Neural progenitor cell (in vitro differentiated cells): ENCODE data around the gene IL17D. TPM values are rescaled to one million over a fixed set of nuclear protein-coding genes. Genes with fewer than 3 reads are reported as not detected.
"Not testable (repeated sequence)": the region's sequence is repeated elsewhere in the genome, so short reads cannot be mapped to it uniquely, and the experiment has no call there.

Source experiments
- DNase-seq: peaks from one replicate; pipeline ENCODE4 v3.0.0-alpha.2; 2016; ENCODE audit warnings: low spot score
- H2AFZ ChIP-seq: fragments of 200-600 bp; sonication (generic); replicated peaks from 2 replicates; pipeline ENCODE4 v1.6.1; 2016; ENCODE audit warnings: antibody characterized with exemption
- H3F3A ChIP-seq: fragments of 200-600 bp; sonication (generic); 2 replicates; pipeline ENCODE4 v1.6.1; 2016; ENCODE audit warnings: antibody characterized with exemption, low read depth
- H3K27ac ChIP-seq: fragments of 200-600 bp; sonication (generic); 2 replicates; pipeline ENCODE4 v1.5.1; 2016; ENCODE audit warnings: mild to moderate bottlenecking
- H3K27me3 ChIP-seq: fragments of 200-600 bp; sonication (generic); 2 replicates; pipeline ENCODE4 v1.6.1; 2016; ENCODE audit warnings: mild to moderate bottlenecking, moderate library complexity
- H3K36me3 ChIP-seq: fragments of 200-600 bp; sonication (generic); 2 replicates; pipeline ENCODE4 v1.5.1; 2016
- H3K4me1 ChIP-seq: fragments of 200-600 bp; sonication (generic); 2 replicates; pipeline ENCODE4 v1.6.1; 2016; ENCODE audit warnings: mixed run types
- H3K4me2 ChIP-seq: fragments of 200-600 bp; sonication (generic); 2 replicates; pipeline ENCODE4 v1.6.1; 2016
- H3K4me3 ChIP-seq: fragments of 200-600 bp; sonication (generic); 2 replicates; pipeline ENCODE4 v1.5.1; 2016
- H3K79me2 ChIP-seq: fragments of 200-600 bp; sonication (generic); 2 replicates; pipeline ENCODE4 v1.6.1; 2016; ENCODE audit warnings: low read depth
- H3K9ac ChIP-seq: fragments of 200-600 bp; sonication (generic); 2 replicates; pipeline ENCODE4 v1.6.1; 2016
- H3K9me3 ChIP-seq: fragments of 200-600 bp; sonication (generic); 2 replicates; pipeline ENCODE4 v1.5.1; 2016; ENCODE audit warnings: low read depth
- H4K20me1 ChIP-seq: fragments of 200-600 bp; sonication (generic); 2 replicates; pipeline ENCODE4 v1.6.1; 2016; ENCODE audit warnings: low read depth
- H3K27ac Mint-ChIP-seq: 3 replicates; pipeline ENCODE4 v1.8.0; 2021; ENCODE audit warnings: mixed read lengths
- H3K27me3 Mint-ChIP-seq: 2 replicates; pipeline ENCODE4 v1.8.0; 2022; ENCODE audit warnings: low read depth, mild to moderate bottlenecking, inconsistent platforms, moderate library complexity, mixed read lengths; ENCODE audit not compliant: insufficient read depth
- H3K36me3 Mint-ChIP-seq: 3 replicates; pipeline ENCODE4 v1.8.0; 2021; ENCODE audit warnings: mixed read lengths
- H3K4me1 Mint-ChIP-seq: 3 replicates; pipeline ENCODE4 v1.8.0; 2021; ENCODE audit warnings: mixed read lengths
- H3K4me3 Mint-ChIP-seq: 3 replicates; pipeline ENCODE4 v1.8.0; 2021; ENCODE audit warnings: mild to moderate bottlenecking, moderate library complexity, mixed read lengths
- H3K9me3 Mint-ChIP-seq: 3 replicates; pipeline ENCODE4 v1.8.0; 2020; ENCODE audit warnings: mixed read lengths
- CTCF ChIP-seq: fragments of 200-600 bp; sonication (generic); IDR thresholded peaks from 2 replicates; pipeline ENCODE4 v1.5.1; 2017; ENCODE audit warnings: antibody characterized with exemption, mild to moderate bottlenecking
- EZH2 ChIP-seq: fragments of 200-600 bp; sonication (generic); IDR thresholded peaks from 2 replicates; pipeline ENCODE4 v1.6.1; 2017; ENCODE audit warnings: antibody characterized with exemption, mild to moderate bottlenecking, moderate library complexity
- EZH2phosphoT487 ChIP-seq: fragments of 200-600 bp; sonication (generic); IDR thresholded peaks from 2 replicates; pipeline ENCODE4 v1.6.1; 2017; ENCODE audit warnings: antibody characterized with exemption
- total RNA-seq: library from RNA; depleted of rRNA; stranded (reverse); fragments of >200 nt; gene quantifications from 2 replicates; pipeline ENCODE4 v1.2.3, GENCODE V29; 2015; ENCODE audit warnings: low replicate concordance

IL17D gene
- total RNA-seq, 1 donor from 2014 or later, result 1.4 TPM

GRCh38 chr13:20676213-20676612 lies 27.3 kb upstream of the IL17D start:
- no peak for DNase-seq
- Histone ChIP-seq H3K9me3 (no peaks in the 10 kb centered on the region), H4K20me1 (no peaks in the 10 kb centered on the region), H3F3A (peaks cover 3% of the 10 kb centered on the region), H3K27me3 (no peaks in the 10 kb centered on the region), H3K4me3 (no peak overlapping the region), H3K9ac (no peak overlapping the region), H3K79me2 (no peaks in the 10 kb centered on the region), H3K4me1 (peaks cover 24% of the 10 kb centered on the region), H3K36me3 (no peaks in the 10 kb centered on the region), H2AFZ (no peak overlapping the region), H3K4me2 (no peak overlapping the region), H3K27ac (no peak overlapping the region)
- H3K9me3 Mint-ChIP-seq, result no peaks in the 10 kb centered on the region
- no peak overlapping the region for H3K27ac Mint-ChIP-seq
- H3K27me3 Mint-ChIP-seq, result no peaks in the 10 kb centered on the region
- H3K4me1 Mint-ChIP-seq, result peaks cover 23% of the 10 kb centered on the region
- H3K36me3 Mint-ChIP-seq, result peaks cover 5% of the 10 kb centered on the region
- H3K4me3 Mint-ChIP-seq, result no peak overlapping the region
- TF ChIP-seq CTCF (no peak), EZH2phosphoT487 (no peak), EZH2 (no peak)

GRCh38 chr13:20678606-20679005 lies 24.9 kb upstream of the IL17D start:
- Histone ChIP-seq H3K4me3 (peak overlapping the region; percentile 14), H3K4me2 (peak overlapping the region; percentile 50), H3K4me1 (peaks cover 40% of the 10 kb centered on the region), H2AFZ (peak overlapping the region; percentile 86)
- not testable (repeated sequence) for H3K27me3 ChIP-seq, H3K27ac ChIP-seq, H3K79me2 ChIP-seq, H3K36me3 ChIP-seq, H3F3A ChIP-seq, H4K20me1 ChIP-seq, H3K9ac ChIP-seq, H3K36me3 Mint-ChIP-seq, H3K4me3 Mint-ChIP-seq, H3K27me3 Mint-ChIP-seq, H3K9me3 ChIP-seq, H3K9me3 Mint-ChIP-seq
- peaks cover 21% of the 10 kb centered on the region for H3K4me1 Mint-ChIP-seq
- peak; percentile 49 for DNase-seq
- H3K27ac Mint-ChIP-seq, result peak overlapping the region; percentile 50

GRCh38 chr13:20679879-20680278 lies 23.6 kb upstream of the IL17D start:
- H3K27me3 ChIP-seq, result no peaks in the 10 kb centered on the region
- Mint-ChIP-seq H3K4me3 (no peak overlapping the region), H3K9me3 (no peaks in the 10 kb centered on the region), H3K27me3 (no peaks in the 10 kb centered on the region), H3K36me3 (peaks cover 3% of the 10 kb centered on the region), H3K4me1 (peaks cover 22% of the 10 kb centered on the region), H3K27ac (no peak overlapping the region)
- peaks cover 7% of the 10 kb centered on the region for H3F3A ChIP-seq
- H3K4me2 ChIP-seq, result no peak overlapping the region
- DNase-seq, result no peak
- H2AFZ ChIP-seq, result no peak overlapping the region
- H3K79me2 ChIP-seq, result no peaks in the 10 kb centered on the region
- H4K20me1 ChIP-seq, result no peaks in the 10 kb centered on the region
- no peaks in the 10 kb centered on the region for H3K36me3 ChIP-seq
- H3K27ac ChIP-seq, result no peak overlapping the region
- H3K9ac ChIP-seq, result no peak overlapping the region
- no peak overlapping the region for H3K4me3 ChIP-seq
- H3K4me1 ChIP-seq, result peaks cover 43% of the 10 kb centered on the region
- TF ChIP-seq EZH2 (no peak), EZH2phosphoT487 (no peak), CTCF (no peak)
- H3K9me3 ChIP-seq, result no peaks in the 10 kb centered on the region

- no peak for DNase-seq
- Histone ChIP-seq H3F3A (peaks cover 12% of the 10 kb centered on the region), H3K79me2 (no peaks in the 10 kb centered on the region), H3K4me1 (peaks cover 48% of the 10 kb centered on the region), H3K4me2 (no peak overlapping the region), H3K36me3 (no peaks in the 10 kb centered on the region), H2AFZ (no peak overlapping the region), H3K9me3 (no peaks in the 10 kb centered on the region), H3K9ac (no peak overlapping the region), H4K20me1 (no peaks in the 10 kb centered on the region), H3K27ac (no peak overlapping the region), H3K27me3 (no peaks in the 10 kb centered on the region), H3K4me3 (no peak overlapping the region)
- peaks cover 3% of the 10 kb centered on the region for H3K36me3 Mint-ChIP-seq
- H3K4me3 Mint-ChIP-seq, result no peak overlapping the region
- H3K9me3 Mint-ChIP-seq, result no peaks in the 10 kb centered on the region
- H3K27me3 Mint-ChIP-seq, result no peaks in the 10 kb centered on the region
- H3K4me1 Mint-ChIP-seq, result peaks cover 22% of the 10 kb centered on the region
- TF ChIP-seq CTCF (no peak), EZH2 (no peak), EZH2phosphoT487 (no peak)
- no peak overlapping the region for H3K27ac Mint-ChIP-seq
These were observed 23.0 kb upstream of the IL17D start for GRCh38 chr13:20680416-20681080.

- not testable (repeated sequence) for H3K27ac Mint-ChIP-seq, H3K36me3 Mint-ChIP-seq, H3K27me3 Mint-ChIP-seq, H3K4me3 ChIP-seq, H2AFZ ChIP-seq, H3K9me3 Mint-ChIP-seq, H3K4me3 Mint-ChIP-seq, H3K36me3 ChIP-seq, H4K20me1 ChIP-seq, H3K9ac ChIP-seq, H3K27ac ChIP-seq, H3K4me2 ChIP-seq, DNase-seq, H3K27me3 ChIP-seq, H3K79me2 ChIP-seq, H3K9me3 ChIP-seq
- H3K4me1 Mint-ChIP-seq, result peaks cover 22% of the 10 kb centered on the region
- peaks cover 12% of the 10 kb centered on the region for H3F3A ChIP-seq
- H3K4me1 ChIP-seq, result peaks cover 48% of the 10 kb centered on the region
These were observed 22.0 kb upstream of the IL17D start for GRCh38 chr13:20681481-20681880.
